HepG2 (cell line): ENCODE data around the gene ANAPC5. TPM values are rescaled to one million over a fixed set of nuclear protein-coding genes. Genes with fewer than 3 reads are reported as not detected.

Experiments used
- DR1 ChIP-seq: sonication (generic); formaldehyde crosslinking; IDR thresholded peaks from 2 replicates; pipeline ENCODE4 v1.8.0; 2021; ENCODE audit warnings: mild to moderate bottlenecking, missing genetic modification reagents, inconsistent platforms
- HNRNPL ChIP-seq: fragments of 200-400 bp; formaldehyde crosslinking; IDR thresholded peaks from 2 replicates; pipeline ENCODE4 v1.6.1; 2017; ENCODE audit warnings: mild to moderate bottlenecking, low read depth, low read length
- KAT7 ChIP-seq: IDR thresholded peaks from 2 replicates; pipeline ENCODE4 v1.6.1; 2018; ENCODE audit warnings: borderline replicate concordance, missing compliant biosample characterization
- KDM5B ChIP-seq: sonication (generic); formaldehyde crosslinking; IDR thresholded peaks from 2 replicates; pipeline ENCODE4 v1.4.0; 2020; ENCODE audit warnings: missing genetic modification reagents, mild to moderate bottlenecking, borderline replicate concordance
- NFKB2 ChIP-seq: sonication (generic); formaldehyde crosslinking; IDR thresholded peaks from 2 replicates; pipeline ENCODE4 v1.4.0; 2020; ENCODE audit warnings: missing genetic modification reagents, borderline replicate concordance
- NONO ChIP-seq, 2 experiments: fragments of 450-650 bp in 1 of 2; sonication (generic) in 1 of 2; formaldehyde crosslinking in 1 of 2; IDR thresholded peaks in 1 of 2; conservative IDR thresholded peaks in 1 of 2; 2 replicates each; pipeline versions ENCODE4 v1.6.1 to v1.8.0; 2017 to 2022; ENCODE audit warnings: mild to moderate bottlenecking in 1 of 2, missing genetic modification reagents in 1 of 2, moderate library complexity in 1 of 2
- NR1H2 ChIP-seq: sonication (generic); formaldehyde crosslinking; IDR thresholded peaks from 2 replicates; pipeline ENCODE4 v1.8.1; 2022; ENCODE audit warnings: low read depth, missing genetic modification reagents, borderline replicate concordance
- POLR2A ChIP-seq, 2 experiments: IDR thresholded peaks; 2 replicates each; pipeline ENCODE4 v1.6.1; 2011; ENCODE audit warnings: low read depth in 2 of 2, low read length in 2 of 2, mild to moderate bottlenecking in 1 of 2, moderate library complexity in 1 of 2; ENCODE audit not compliant: insufficient read depth in 1 of 2
- SIX1 ChIP-seq: sonication (generic); formaldehyde crosslinking; IDR thresholded peaks from 2 replicates; pipeline ENCODE4 v1.4.0; 2020; ENCODE audit warnings: missing genetic modification reagents, borderline replicate concordance
- SNAPC2 ChIP-seq: sonication (generic); formaldehyde crosslinking; IDR thresholded peaks from 2 replicates; pipeline ENCODE4 v1.8.1; 2022; ENCODE audit warnings: mild to moderate bottlenecking, missing genetic modification reagents
- SYNCRIP ChIP-seq: fragments of 200-400 bp; formaldehyde crosslinking; IDR thresholded peaks from 2 replicates; pipeline ENCODE4 v1.6.1; 2018; ENCODE audit warnings: mild to moderate bottlenecking, low read depth, low read length; ENCODE audit not compliant: insufficient read depth
- THAP11 ChIP-seq: IDR thresholded peaks from 2 replicates; pipeline ENCODE4 v1.6.1; 2016; ENCODE audit warnings: missing biosample characterization, missing genetic modification reagents
- ZBTB7A ChIP-seq: sonication (generic); formaldehyde crosslinking; IDR thresholded peaks from 2 replicates; pipeline ENCODE4 v1.8.0; 2022; ENCODE audit warnings: mild to moderate bottlenecking, missing genetic modification reagents
- ZEB1 ChIP-seq: IDR thresholded peaks from 2 replicates; pipeline ENCODE4 v1.6.1; 2012; ENCODE audit warnings: mild to moderate bottlenecking, low read depth, inconsistent platforms; ENCODE audit not compliant: insufficient replicate concordance
- ZFP41 ChIP-seq: sonication (generic); formaldehyde crosslinking; IDR thresholded peaks from 2 replicates; pipeline ENCODE4 v1.4.0; 2020; ENCODE audit warnings: mild to moderate bottlenecking, missing genetic modification reagents, borderline replicate concordance
- ZMYM3 ChIP-seq: sonication (generic); formaldehyde crosslinking; IDR thresholded peaks from 2 replicates; pipeline ENCODE4 v1.5.1; 2020; ENCODE audit warnings: mild to moderate bottlenecking, missing genetic modification reagents
- ZMYM4 ChIP-seq: sonication (generic); formaldehyde crosslinking; IDR thresholded peaks from 2 replicates; pipeline ENCODE4 v1.8.1; 2023; ENCODE audit warnings: mild to moderate bottlenecking, missing genetic modification reagents
- ZNF234 ChIP-seq: sonication (generic); formaldehyde crosslinking; conservative IDR thresholded peaks from 2 replicates; pipeline ENCODE4 v1.5.1; 2020; ENCODE audit warnings: mild to moderate bottlenecking, missing genetic modification reagents
- ZNF451 ChIP-seq: sonication (generic); formaldehyde crosslinking; IDR thresholded peaks from 2 replicates; pipeline ENCODE4 v1.5.0; 2020; ENCODE audit warnings: mild to moderate bottlenecking, missing genetic modification reagents
- ZNF510 ChIP-seq: sonication (generic); formaldehyde crosslinking; IDR thresholded peaks from 2 replicates; pipeline ENCODE4 v1.4.0; 2020; ENCODE audit warnings: low read depth, mild to moderate bottlenecking, missing genetic modification reagents
- ZNF567 ChIP-seq: sonication (generic); formaldehyde crosslinking; IDR thresholded peaks from 2 replicates; pipeline ENCODE4 v1.8.1; 2023; ENCODE audit warnings: mild to moderate bottlenecking, missing genetic modification reagents, borderline replicate concordance
- ZNF598 ChIP-seq: sonication (generic); formaldehyde crosslinking; IDR thresholded peaks from 2 replicates; pipeline ENCODE4 v1.5.1; 2020; ENCODE audit warnings: mild to moderate bottlenecking, missing genetic modification reagents, borderline replicate concordance
- ZNF605 ChIP-seq: sonication (generic); formaldehyde crosslinking; IDR thresholded peaks from 2 replicates; pipeline ENCODE4 v1.8.0; 2022; ENCODE audit warnings: mild to moderate bottlenecking, missing genetic modification reagents
- ZNF615 ChIP-seq: sonication (generic); formaldehyde crosslinking; IDR thresholded peaks from 2 replicates; pipeline ENCODE4 v1.5.0; 2020; ENCODE audit warnings: mild to moderate bottlenecking, missing genetic modification reagents, borderline replicate concordance
- ZNF766 ChIP-seq: sonication (generic); formaldehyde crosslinking; IDR thresholded peaks from 2 replicates; pipeline ENCODE4 v1.5.0; 2020; ENCODE audit warnings: missing genetic modification reagents, borderline replicate concordance
- ZNF788 ChIP-seq: sonication (generic); formaldehyde crosslinking; IDR thresholded peaks from 2 replicates; pipeline ENCODE4 v1.5.0; 2020; ENCODE audit warnings: mild to moderate bottlenecking, missing genetic modification reagents, borderline replicate concordance
- polyA plus RNA-seq, 8 experiments: library from polyadenylated mRNA; depleted of rRNA in 3 of 8; stranded (reverse) in 7 of 8; unstranded in 1 of 8; fragments of >200 nt; fragmentation: Illumina TruSeq in 4 of 8; extraction: Trizol in 4 of 8; gene quantifications; 2 replicates each; pipeline versions ENCODE4 v1.2.1 to v1.2.3, GENCODE V29; 2011 to 2016; ENCODE audit warnings: low read depth in 4 of 8, missing spikeins in 1 of 8, mixed read lengths in 1 of 8; ENCODE audit not compliant: insufficient read depth in 1 of 8
- total RNA-seq, 5 experiments: library from RNA; depleted of rRNA; stranded (reverse); fragments of >200 nt; fragmentation: Illumina TruSeq; extraction: Trizol; gene quantifications; 2 replicates each; pipeline ENCODE4 v1.2.3, GENCODE V29; 2016; ENCODE audit warnings: low read depth in 1 of 5
- TF ChIP-seq, protein P1 (sequence below): sonication (generic); formaldehyde crosslinking; IDR thresholded peaks from 2 replicates; pipeline ENCODE4 v1.5.0; 2020; ENCODE audit warnings: missing genetic modification reagents, mild to moderate bottlenecking, borderline replicate concordance
- TF ChIP-seq, protein P2 (sequence below): sonication (generic); formaldehyde crosslinking; IDR thresholded peaks from 2 replicates; pipeline ENCODE4 v1.5.1; 2020; ENCODE audit warnings: missing genetic modification reagents, mild to moderate bottlenecking, borderline replicate concordance

ANAPC5 gene
- total and polyA plus RNA-seq, 2 of the 13 experiments (the other 11 are each of a cell fraction or from before 2014, with no cell fraction given): 146 to 161 TPM

DNA sequence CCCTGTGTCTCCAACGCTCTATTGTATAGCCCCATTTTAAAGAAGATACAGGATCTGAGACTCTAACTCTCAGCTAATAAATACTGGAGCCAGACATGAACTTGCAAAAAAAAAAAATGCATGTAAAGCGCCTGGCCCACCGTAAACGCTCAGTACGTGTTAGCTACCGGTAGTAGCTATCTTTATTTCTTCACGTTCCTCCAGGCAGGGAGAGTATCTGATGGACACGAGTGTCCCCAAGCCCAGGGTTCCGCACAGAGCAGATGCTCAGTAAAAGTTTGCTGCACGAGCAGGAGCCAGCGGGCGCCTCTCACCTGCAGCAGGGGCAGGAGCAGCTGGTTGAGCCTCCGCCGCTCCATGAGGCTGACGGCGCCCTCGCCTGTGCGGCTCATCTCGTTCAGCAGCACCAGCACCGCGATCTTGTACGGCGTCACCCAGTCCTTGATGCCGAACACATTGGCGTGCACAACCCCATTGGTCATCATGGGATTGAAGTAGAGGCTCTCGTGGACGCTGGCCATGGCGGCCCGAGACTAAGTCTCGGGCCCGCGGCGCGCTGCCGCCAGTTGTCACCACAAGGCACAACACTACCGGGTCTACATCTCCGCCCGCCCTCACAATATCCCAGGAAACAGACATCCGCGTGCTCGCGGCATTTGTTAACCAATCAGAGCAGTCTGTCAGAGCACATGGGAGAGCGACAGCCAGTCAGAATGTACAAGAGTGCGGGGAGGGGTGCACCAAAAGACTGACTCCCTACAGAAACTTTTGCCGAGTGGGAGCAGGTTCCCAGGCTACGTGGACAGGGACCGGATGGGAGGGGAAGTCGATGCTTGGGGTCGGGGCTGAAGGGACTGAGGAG is at the start of gene ANAPC5 (continued):
- TF ChIP-seq ZNF605 (CRISPR knock-in tag) (no peak), ZNF451 (0 out of 2 replicates have a peak, but pooled peaks have one; percentile 69), ZFP41 (CRISPR knock-in tag) (no peak), KAT7 (CRISPR knock-in tag) (peak; percentile 95), NR1H2 (CRISPR knock-in tag) (peak; percentile 68; the same call in 1 of the 2 replicates), SNAPC2 (CRISPR knock-in tag) (no peak), ZNF598 (CRISPR knock-in tag) (peak; percentile 82), ZMYM3 (CRISPR knock-in tag) (peak; percentile 79), NONO (IDR thresholded peaks at IDR 0.05) (no peak), NONO (CRISPR knock-in tag; conservative IDR thresholded peaks at IDR 0.05) (peak; percentile 85), ZMYM4 (CRISPR knock-in tag) (peak; percentile 90), THAP11 (CRISPR knock-in tag) (peak; percentile 95), ZNF766 (peak; percentile 79; the same call in 1 of the 2 replicates), KDM5B (peak; percentile 73; the same call in 1 of the 2 replicates), ZNF510 (CRISPR knock-in tag) (peak; percentile 82; the same call in 1 of the 2 replicates), DR1 (peak; percentile 91), ZEB1 (no peak), ZNF234 (CRISPR knock-in tag) (no peak), ZBTB7A (no peak), POLR2A (IDR thresholded peaks at IDR 0.05; ENCODE audit: insufficient read depth in 1 of 2, low read depth in 2 of 2, low read length in 2 of 2) (peak; percentile 87 to 94), HNRNPL (peak; percentile 57; the same call in 1 of the 2 replicates), SIX1 (CRISPR knock-in tag) (peak; percentile 38; the same call in 1 of the 2 replicates), ZNF788 (CRISPR knock-in tag) (peak; percentile 84; the same call in 1 of the 2 replicates), SYNCRIP (no peak), ZNF567 (CRISPR knock-in tag) (0 out of 2 replicates have a peak, but pooled peaks have one; percentile 71), ZNF615 (peak; percentile 76; the same call in 1 of the 2 replicates), NFKB2 (CRISPR knock-in tag) (peak; percentile 83; the same call in 1 of the 2 replicates)
- TF ChIP-seq, protein P1, sequence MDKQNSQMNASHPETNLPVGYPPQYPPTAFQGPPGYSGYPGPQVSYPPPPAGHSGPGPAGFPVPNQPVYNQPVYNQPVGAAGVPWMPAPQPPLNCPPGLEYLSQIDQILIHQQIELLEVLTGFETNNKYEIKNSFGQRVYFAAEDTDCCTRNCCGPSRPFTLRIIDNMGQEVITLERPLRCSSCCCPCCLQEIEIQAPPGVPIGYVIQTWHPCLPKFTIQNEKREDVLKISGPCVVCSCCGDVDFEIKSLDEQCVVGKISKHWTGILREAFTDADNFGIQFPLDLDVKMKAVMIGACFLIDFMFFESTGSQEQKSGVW: no peak
- TF ChIP-seq, protein P2, sequence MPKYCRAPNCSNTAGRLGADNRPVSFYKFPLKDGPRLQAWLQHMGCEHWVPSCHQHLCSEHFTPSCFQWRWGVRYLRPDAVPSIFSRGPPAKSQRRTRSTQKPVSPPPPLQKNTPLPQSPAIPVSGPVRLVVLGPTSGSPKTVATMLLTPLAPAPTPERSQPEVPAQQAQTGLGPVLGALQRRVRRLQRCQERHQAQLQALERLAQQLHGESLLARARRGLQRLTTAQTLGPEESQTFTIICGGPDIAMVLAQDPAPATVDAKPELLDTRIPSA (CRISPR knock-in tag): no peak
